Stimulated activated CD8-positive, alpha-beta memory T cell treated with anti-CD3 and anti-CD28 coated beads, Interleukin-4, amount 100 ng/mL, for 24 hours (primary cell): Measurements from ENCODE around the gene UBE2J2.
A peak's percentile ranks its signal among the peaks of the same experiment; 100 is the strongest.

Experiments
- DNase-seq: peaks from one replicate; pipeline ENCODE4 v3.0.0-alpha.2; 2020; ENCODE audit warnings: low read depth

UBE2J2 gene

DNA sequence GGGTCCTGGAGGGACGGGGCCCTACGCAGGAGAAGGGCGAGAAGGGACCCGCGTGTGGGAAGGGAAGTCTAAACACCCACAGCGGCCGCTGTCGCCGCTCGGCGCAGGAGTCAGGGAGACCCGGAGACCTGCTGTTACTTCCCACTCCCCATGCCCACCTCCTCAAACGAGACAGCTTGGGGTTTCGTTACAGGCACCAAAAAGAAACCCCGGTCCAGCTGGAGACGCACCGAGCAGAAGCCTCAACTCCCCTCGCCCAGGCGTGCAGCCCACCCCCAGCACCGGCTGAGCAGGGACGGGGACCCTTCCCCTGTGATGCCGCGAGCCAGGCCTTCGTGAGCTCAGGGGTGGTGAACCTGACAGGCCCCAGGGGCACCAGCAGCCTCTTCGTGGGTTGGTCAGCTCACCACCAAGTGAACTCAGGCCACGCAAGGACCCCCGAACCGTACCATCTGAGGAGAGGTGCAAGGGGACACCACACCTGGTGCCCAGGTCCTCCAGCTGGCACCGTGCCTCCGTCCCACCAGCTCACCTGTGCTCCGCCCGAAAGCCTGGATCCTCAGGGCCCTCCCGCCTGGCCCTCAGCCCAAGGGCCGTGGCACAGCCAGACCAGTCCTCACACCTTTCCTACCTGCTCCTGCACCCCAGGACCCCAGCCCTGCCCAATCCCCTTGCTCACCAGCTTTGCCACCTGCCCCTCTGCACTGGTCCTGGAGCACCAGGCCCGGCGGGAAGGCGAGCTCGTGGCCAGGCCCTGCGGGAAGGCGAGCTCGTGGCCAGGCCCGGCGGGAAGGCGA, 46.9 kb downstream of the UBE2J2 start:
- DNase-seq = no peak

- DNase-seq = no peak
These were observed 47.7 kb downstream of the UBE2J2 start for GRCh38 chr1:1225913-1226312.

- DNase-seq = no peak
These were observed 48.3 kb downstream of the UBE2J2 start for GRCh38 chr1:1225238-1225845.

DNA sequence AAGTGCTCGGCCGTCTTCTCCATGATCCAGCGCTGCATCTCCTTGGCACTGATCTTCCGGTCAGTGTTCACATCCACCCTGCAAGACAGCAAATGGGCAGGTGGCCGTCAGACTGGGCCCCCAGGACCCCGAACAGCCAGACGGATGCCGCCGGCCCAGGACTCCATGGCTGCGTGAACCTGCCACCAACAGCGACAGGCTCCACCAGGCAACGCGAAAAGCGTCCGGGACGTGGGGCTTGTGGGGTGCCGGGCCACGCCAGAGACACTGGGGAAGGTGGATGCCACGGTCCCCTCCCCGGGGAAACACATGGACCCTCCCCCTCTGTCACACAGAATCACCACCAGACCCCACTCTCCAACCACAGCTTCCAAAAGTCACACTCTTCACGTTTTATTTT, 49.8 kb downstream of the UBE2J2 start:
- no peak for DNase-seq

DNA sequence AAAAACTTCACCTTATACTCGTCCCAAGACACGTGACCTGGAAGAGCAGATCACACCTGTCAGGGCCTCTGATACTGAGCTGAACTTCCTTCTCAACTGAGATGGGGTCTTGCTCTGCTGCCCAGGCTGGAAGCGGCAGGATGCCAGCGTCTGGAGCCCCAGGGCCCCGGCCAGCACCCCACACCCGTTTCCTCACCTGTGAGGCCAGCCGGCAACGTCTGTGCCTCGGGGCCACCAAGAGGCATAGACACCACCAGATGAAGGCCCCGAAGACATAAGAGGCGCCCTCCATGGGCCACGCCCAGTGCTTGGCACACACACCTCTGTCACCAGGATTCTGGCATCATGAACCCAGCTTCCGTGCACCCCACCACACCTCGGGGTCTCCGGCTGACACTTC, 50.3 kb downstream of the UBE2J2 start:
- no peak for DNase-seq

GRCh38 chr1:1222575-1223225, 51.0 kb downstream of the UBE2J2 start:
- no peak for DNase-seq

DNA sequence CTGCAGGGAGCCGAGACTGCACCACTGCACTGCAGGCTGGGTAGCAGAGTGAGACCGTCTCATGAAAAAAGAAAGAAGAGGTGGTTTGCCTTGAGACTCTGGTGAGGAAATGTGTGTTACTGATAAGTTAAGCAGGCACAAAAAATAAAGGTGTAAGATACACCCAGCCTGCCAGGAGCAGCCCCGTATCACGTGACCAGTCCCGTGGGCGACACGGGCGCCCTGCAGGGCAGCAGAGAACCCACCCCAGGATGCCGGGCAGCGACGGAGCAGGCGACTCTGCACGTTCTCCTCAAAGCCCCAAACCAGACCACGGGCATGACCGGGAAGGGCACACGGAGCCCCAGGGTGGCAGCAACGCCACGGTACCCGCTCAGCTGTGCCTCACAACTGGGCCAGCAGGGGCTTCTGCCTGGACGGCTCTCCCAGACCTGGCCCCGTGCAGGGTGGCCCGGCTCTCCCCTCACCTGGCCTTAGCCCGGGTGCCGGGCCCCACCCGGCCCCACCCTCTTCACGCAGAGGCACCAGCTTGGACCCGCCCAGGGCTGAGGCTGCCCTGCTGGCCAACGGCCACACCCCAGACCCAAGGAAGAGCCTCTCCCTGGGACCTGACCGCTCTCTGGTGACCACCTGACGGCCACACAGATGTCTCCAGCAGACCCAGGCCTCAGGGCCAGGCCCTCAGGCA, 51.6 kb downstream of the UBE2J2 start:
- no peak for DNase-seq

- no peak for DNase-seq
These were observed 53.5 kb downstream of the UBE2J2 start for GRCh38 chr1:1220197-1220596.

DNA sequence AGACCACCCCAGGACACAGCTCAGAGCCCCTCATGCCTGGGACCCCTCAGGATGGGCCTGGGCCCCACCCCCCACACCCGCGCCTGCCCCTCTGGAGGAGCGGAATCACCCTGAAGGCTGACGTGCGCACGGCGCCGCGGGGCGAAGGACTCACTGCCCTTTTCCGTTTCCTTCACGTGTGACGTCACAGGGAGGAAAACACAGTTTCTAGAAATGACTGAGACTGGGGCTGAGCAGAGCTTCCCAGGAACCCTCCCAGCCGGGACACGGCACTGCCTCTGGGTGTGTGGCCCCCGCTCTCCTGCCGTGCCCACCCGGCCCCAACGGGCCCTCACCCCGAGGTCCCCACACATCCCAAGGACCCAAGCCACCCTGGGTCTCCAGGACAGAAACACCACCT, 54.3 kb downstream of the UBE2J2 start:
- DNase-seq = no peak

DNA sequence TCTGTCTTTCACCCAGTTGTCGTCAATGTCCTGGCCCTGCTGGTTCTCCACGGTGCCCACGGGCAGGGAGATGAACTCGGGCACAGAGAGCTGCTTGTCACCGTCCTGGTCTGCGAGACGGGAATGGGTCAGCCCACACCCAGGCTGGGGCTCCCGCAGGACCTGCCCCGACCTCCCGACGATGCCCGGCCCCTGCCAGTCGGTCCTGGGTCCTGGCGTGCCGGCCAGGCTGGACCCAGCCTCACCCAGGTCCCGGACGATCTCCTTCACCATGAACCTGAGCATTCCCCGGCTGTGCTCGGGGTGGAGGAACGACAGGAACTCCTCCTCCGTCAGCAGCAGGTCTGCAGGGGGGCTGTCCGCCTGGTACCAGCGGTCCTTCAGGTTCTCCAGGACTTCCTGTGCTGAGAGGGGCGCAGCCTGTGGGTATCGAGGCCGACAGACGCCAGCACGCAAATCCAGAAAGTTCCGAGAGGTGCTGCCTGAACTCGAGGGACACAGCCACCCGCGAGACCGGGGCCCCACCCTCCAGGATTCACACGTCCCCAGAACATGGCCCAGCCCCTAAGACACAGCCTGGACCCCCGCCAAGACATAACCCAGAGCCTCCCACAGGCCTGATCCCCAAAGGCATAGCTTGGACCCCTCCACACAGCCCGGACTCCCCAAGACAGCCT, 55.0 kb downstream of the UBE2J2 start:
- no peak for DNase-seq

GRCh38 chr1:1217621-1218523, 55.8 kb downstream of the UBE2J2 start:
- DNase-seq = peak; percentile 37

DNA sequence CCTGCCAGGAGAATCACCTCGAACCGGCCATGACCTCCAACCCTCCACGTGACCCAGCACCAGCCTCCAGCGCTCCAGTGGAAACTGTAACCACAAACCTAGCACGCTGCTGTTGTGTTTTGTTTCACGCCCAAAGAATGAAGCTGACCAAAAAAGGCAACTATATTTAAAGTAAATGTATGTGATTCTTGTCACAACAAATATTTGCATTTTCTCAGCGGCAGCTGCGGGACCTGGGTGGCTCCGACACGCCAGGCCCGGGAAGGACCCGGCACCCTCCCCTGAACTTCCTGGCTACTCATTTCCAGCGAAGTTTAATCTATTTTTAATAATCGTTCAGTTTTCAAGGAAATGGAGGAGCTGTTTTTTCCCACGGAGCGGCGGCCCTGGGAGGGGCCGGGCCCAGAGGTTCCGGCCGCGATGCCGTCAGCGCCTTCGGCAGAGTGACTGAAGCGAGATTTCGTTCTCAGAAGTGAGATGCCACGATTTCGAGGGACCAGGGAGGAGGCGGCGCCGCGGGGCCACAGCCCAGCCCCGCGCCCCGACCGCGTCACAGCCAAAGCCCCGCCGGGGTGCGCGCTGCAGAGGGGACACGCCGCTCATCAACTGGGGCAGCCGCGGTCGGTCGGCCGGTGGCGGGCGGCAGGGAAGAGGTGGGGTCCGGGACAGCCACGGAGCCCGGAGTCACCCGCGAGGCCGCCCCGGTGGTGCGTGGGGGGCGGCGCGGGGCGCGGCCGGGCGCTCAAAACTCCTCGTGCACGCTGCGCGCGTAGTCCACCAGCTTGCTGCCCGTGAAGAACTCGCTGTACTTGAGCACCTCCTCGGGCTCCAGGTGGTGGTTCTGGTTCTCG, 56.7 kb downstream of the UBE2J2 start:
- no peak for DNase-seq

DNA sequence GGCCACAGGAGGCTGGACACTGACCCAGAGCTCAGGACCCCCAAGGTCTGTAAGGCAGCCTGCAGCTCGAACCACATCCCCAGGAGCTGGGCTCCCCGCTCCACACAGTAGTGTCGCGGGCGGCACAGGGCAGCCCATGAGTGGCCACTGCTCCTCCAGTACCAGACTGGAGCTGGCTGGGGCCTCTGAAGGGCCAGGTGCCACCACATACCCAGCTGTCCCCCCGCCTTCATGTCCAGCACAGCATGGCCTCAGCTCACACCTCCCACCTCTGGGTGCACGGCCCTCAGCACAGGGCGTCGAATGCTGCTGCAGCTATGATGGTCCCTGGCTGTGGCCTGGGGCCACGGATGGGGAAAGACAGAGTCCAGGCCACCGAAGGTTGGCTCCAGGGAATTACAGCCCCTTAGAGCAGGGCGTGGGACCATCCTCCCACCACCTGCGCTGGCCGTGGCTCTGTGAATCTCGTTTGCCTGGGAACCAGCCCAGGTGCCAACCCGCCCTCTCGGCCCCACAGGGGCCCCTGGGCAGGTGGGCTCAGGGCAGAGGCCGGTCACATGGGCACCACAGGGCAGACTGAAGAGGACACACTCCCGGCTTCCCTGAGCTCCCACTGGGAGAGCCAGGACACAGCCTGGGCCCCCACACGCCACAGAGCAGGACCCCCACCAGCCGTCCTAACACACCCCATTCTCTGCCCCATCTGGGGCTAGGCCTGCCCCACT, 57.6 kb downstream of the UBE2J2 start:
- no peak for DNase-seq

DNA sequence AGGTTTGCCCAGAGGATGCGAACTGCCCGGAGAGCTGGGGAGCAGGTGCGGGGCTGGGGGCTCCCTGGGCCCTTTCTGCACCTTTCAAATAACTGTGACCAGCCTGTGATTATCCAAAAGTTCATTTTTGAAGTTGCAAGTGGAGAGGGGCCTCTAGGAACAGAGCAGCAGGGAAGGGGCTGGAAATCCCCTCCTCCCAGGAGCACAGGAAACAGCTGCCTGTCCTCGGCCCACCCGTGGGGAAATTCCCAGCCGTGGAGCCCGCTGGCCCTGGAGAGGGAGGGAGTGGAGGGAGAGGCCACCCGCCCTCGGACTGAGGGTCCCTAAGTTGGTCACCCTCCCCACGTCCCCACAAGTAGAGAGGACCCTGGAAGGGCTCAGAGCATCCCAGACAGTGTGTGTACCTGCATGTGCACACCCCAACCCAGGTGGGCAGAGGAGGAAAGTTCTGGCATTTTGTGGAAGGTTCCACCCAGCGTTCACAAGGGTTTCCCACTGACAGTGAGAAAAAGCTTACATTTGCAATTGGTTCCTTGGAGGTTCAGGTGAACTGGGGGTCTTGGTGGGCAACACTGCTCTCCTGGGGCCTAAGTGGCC, 58.5 kb downstream of the UBE2J2 start:
- DNase-seq = no peak

DNA sequence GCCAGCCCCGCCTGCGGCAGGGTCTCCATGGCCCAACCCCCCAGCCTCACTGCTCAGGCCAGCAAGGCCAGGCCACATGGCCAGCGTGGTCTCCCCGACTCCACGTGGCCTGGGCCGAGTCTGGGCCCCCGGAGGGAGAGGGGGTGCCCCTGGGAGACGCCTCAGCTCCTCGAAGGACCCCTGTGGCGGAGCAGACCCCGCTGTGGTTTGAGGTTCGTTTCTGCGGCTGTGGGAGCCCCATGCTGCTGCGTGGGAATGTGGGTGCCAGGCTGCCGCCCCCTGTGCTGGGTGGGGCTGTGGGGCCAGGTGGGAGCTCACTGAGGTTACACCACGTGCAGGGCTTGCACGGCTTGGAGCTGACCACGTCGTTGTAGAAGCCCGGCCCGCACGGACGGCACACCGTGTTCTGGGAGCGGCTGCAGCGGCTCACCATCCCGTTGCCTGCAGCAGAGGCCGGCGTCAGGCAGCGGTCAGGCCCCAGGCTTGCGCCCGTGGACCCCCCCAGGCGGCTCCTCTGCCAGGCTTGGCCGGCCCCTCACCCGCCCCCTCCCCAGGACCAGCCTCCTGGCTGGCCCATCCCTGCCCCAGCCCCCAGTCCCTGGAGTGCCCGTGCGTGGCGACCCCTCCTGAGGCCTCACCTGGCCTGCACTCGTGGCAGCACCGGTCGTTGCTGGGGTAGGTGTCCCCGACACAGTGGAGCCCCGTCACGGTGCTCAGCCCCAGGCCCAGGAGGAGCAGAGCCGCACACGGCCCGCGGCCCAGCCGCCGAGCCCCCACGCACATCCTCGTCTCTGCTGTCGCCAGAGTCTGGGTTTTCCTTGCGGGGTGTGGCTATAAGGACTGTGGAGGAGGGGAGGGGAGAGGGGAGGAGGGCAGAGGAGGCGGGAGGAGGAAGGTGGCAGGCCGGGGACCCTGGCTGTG, 60.0 kb downstream of the UBE2J2 start, which contains the start of gene TNFRSF4:
Gene TNFRSF4 (minus strand): TSS at position 809 of the 921 bp plus-strand sequence. CDS start 26 bp downstream, at position 783.
- DNase-seq = no peak

DNA sequence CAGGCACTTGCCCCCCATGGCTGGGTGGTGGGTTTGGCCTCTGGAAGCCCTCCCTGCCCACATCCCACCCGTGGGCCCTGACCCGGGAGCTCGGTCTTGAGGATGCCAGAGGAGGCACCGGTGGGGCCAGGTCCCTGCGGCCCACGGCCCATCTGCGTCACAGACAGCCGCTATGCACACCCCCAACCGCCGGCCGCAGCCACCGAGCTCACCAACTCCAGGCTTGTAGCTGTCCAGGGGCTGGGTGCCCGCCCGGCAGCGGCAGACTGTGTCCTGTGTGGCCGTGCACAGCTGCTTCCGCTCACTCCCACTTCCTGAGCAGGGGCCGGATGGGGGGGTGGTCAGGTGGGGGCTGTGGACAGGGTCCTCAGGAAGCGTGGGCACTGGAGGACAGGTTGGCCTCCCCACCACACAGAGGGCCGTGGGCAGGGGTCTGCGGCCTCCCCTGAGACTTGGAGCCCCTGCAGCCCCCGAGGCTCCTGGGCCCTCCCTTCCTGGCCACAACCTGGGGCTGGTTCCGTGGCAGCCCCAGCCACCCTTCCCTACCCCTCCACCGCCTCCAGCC, 60.8 kb downstream of the UBE2J2 start:
- DNase-seq = peak; percentile 35
